LHCN-M2 (cell line): Measurements from ENCODE around the gene APOC1. TPM values are rescaled to one million over a fixed set of nuclear protein-coding genes. Genes with fewer than 3 reads are reported as not detected.
"Not testable (repeated sequence)": the region's sequence is repeated elsewhere in the genome, so short reads cannot be mapped to it uniquely, and the experiment has no call there.

Experiments
- DNase-seq: peaks from one replicate; pipeline ENCODE4 v3.0.0-alpha.2; 2012; ENCODE audit warnings: low read depth
- polyA plus RNA-seq: library from polyadenylated mRNA; unstranded; fragments of >200 nt; gene quantifications from one replicate; pipeline ENCODE4 v1.2.1, GENCODE V29; 2012; ENCODE audit warnings: missing spikeins
- total RNA-seq: library from RNA; depleted of rRNA; stranded (reverse); fragments of >200 nt; gene quantifications from 2 replicates; pipeline ENCODE4 v1.2.3, GENCODE V29; 2014; rRNA removed

The APOC1 gene
- total RNA-seq = 2.5 and 5.1 TPM in 2 replicates
- 2.1 TPM for polyA plus RNA-seq

DNA sequence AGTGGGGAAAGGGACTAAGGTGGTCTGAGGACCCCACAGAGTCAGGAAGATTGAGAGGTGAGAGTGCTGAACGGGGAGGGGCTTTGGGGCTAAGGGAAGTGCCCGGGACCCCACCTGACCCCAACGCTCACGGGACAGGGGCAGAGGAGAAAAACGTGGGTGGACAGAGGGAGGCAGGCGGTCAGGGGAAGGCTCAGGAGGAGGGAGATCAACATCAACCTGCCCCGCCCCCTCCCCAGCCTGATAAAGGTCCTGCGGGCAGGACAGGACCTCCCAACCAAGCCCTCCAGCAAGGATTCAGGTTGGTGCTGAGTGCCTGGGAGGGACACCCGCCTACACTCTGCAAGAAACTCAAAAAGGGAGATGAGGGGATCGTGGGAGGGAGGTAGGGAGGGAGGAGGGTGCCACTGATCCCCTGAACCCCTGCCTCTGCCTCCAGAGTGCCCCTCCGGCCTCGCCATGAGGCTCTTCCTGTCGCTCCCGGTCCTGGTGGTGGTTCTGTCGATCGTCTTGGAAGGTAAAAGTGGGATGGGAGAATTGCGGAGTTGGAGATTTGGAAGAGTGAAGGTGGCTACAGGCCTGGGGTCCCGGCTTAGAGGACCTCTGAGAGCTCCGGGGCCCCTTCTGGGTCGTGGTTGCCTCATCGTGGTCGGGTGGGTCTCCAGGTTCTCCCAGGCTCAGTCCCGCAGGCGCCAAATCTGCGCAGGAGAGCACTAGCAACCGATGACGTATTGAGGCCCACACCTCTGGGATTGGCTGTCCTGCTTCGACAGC lies at the start of gene APOC1:
TSS of gene APOC1 (plus strand) at position 176 of the 774 bp plus-strand sequence. CDS start at position 460, 284 bp downstream.
- DNase-seq = peak; percentile 71

DNA sequence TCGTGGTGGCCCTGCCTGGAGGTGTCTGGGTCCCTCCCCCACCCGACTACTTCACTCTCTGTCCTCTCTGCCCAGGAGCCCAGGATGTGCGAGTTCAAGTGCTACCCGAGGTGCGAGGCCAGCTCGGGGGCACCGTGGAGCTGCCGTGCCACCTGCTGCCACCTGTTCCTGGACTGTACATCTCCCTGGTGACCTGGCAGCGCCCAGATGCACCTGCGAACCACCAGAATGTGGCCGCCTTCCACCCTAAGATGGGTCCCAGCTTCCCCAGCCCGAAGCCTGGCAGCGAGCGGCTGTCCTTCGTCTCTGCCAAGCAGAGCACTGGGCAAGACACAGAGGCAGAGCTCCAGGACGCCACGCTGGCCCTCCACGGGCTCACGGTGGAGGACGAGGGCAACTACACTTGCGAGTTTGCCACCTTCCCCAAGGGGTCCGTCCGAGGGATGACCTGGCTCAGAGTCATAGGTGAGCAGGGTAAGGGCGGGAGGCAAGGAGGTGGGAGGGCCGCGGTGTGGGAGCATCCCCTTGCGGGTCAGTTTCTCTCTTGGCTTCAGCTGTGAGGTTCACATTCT lies 49.1 kb upstream of the APOC1 start:
- no peak for DNase-seq

DNA sequence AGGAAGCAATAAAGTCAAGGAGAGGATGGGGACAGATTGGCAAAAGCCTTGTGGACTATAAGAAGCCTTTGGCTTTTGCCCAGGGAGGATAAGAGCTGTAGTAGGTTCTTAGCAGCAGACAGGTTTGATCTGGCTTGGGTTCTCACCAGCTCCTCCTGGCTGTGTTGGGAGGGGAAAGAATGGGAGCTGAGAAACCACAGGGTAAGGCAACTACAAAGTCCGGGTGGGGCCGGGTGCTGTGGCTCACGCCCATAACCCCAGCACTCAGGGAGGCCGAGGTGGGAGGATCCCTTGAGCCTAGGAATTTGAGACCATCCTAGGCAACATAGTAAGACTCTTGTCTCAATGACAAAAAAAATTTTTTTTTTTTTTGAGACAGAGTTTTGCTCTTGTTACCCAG lies 47.7 kb upstream of the APOC1 start:
- no peak for DNase-seq

DNA sequence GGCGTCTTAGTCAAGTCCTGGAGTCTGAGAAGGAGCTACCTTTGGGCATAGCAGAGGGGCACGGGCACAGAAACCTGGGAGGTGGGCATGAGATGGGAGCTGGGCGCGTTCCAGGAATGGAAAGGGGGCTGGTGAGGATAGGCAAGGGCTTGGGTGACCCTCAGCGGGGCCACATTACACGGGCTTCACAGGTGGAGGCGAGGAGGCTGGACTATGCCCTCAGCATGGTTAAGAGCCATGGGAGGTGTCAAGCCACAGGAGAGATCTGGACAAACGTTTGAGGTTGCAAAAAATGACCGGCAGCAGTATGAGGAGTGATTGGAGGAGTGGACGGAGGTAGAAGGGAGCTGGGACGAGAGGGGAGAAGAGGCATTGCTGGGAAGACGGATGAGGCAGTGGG lies 46.8 kb upstream of the APOC1 start:
- DNase-seq = no peak

DNA sequence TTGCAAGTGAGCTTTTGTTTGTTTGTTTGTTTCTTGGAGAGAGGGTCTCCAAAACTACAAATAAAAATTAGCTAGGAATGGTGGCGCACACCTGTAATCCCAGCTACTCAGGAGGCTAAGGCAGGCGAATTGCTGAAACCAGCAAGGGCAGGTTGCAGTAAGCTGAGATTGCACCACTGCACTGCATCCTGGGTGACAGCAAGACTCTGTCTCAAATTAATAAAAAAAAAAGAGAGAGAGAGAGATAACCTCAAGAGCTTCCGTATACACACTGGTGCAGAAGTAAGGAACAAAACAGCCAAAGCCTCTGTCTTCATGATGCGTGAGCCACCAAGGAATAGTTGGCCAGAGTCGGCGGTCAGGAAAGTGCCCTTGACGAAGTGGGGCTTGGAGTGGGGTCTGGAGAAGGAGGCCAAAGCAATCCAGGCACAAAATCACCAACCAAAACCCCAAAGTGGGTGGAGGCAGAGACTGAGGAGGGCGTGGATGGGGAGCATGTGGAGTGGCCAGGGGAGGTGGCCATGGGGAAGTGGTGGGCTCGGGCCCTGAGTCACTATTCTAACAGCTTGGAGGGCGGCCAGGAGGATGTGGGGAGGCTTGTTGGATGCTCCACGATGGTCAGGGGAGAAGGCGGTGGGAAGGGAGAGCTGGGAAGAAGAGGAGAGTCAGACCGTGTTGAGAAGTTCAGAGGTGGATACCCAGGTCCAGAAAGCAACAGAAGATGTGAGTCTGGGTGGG lies 44.5 kb upstream of the APOC1 start:
- DNase-seq = peak; percentile 81

DNA sequence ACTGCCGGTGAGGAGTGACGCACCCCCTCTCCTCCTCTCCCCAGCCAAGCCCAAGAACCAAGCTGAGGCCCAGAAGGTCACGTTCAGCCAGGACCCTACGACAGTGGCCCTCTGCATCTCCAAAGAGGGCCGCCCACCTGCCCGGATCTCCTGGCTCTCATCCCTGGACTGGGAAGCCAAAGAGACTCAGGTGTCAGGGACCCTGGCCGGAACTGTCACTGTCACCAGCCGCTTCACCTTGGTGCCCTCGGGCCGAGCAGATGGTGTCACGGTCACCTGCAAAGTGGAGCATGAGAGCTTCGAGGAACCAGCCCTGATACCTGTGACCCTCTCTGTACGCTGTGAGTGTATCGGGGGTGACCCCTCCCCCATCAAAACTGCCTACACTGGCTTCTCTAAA lies 42.6 kb upstream of the APOC1 start:
- no peak for DNase-seq

DNA sequence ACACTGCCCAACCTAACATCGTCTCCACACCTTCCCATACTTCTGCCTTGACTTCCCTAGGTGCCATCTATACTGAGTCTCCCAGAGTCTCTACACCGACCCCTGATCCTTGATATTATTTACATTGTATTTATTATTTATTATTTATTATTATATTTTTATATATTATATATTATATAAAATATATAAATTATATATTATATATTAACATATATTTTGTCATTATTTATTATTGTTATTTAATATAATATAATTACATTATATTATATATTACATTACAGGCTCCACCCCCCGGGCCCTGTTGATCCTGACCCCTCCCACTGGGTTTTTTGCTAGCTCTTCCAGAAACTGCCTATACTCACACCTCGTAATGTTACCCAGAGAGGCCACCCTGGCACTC lies 41.7 kb upstream of the APOC1 start:
- no peak for DNase-seq

DNA sequence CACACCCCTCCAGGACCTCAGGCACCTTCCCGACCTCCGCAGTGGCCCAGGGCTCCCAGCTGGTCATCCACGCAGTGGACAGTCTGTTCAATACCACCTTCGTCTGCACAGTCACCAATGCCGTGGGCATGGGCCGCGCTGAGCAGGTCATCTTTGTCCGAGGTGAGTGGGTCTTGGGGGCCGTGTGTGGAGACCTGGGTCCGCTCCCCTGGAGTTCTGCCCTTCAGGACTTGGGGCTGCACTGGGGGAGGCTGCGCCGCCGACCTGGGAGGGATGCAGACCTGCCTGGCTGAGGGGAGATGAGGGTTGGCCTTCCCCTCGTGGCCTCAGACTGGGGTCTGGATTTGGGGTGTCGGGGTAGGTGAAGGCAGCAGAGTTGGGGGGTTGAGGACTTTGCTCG lies 40.1 kb upstream of the APOC1 start:
- DNase-seq = no peak

DNA sequence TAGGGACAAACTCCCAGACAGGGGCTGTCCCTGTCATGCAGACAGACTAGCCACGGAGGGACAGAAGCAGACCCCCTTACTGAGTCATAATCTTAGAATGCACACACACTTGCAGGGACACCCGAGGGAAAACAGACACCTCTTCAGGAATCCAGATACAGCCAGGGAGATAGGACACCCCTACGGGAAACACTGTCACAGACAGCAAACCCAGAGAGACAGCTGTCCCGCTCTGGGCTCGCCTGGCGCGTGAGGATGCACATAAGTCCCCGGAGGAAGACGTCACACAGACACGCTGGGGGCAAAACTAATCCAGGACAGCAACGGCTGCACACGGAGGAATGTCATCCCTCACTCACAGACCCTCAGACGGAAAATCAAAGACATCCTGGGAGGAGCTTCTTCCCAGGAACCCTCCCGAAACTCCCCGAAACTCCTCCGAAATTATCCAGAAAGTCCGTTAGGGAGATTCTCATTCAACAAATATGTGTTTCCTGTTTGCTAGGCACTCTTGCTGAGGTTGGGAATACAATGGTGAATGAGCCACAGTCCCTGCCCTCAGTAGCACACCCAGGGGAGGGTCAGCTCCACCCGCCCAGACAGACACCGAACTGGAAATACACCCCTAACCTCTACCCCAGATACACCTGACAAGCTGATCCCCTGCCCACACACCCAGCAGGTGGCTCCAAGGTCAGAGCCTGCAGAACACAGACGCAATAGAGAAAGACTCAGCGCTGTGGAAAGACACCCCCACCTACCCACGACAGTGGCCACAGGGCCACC lies 38.5 kb upstream of the APOC1 start:
- peak; percentile 59 for DNase-seq

DNA sequence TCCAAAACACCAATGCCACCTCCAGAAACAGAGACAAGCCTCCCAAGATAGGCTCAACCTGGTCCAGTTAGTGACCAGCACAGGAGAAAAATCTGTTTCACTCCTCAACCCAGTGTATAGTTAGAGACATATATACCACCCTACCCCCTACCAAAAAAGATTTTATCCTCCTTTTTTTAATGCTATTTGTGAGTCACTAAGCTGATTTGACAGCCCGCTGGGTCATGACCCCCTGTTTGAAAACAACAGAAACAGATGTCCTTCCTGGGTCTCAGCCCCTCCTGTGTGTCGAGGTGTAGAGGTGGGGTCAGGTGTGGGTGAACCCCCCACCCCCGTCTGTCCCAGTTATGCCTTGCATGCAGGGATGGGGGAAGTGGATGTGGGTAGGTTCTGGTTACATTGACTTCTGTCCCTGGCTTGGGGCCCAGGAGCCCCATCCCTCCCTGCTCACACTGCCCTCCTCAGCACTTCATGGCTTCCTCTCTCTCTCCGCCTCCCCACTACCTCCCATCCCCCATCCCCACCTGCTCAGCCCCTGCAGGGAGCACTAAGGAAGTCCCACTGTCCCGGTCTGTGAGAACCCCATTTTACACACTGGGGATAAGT lies 37.4 kb upstream of the APOC1 start:
- no peak for DNase-seq

DNA sequence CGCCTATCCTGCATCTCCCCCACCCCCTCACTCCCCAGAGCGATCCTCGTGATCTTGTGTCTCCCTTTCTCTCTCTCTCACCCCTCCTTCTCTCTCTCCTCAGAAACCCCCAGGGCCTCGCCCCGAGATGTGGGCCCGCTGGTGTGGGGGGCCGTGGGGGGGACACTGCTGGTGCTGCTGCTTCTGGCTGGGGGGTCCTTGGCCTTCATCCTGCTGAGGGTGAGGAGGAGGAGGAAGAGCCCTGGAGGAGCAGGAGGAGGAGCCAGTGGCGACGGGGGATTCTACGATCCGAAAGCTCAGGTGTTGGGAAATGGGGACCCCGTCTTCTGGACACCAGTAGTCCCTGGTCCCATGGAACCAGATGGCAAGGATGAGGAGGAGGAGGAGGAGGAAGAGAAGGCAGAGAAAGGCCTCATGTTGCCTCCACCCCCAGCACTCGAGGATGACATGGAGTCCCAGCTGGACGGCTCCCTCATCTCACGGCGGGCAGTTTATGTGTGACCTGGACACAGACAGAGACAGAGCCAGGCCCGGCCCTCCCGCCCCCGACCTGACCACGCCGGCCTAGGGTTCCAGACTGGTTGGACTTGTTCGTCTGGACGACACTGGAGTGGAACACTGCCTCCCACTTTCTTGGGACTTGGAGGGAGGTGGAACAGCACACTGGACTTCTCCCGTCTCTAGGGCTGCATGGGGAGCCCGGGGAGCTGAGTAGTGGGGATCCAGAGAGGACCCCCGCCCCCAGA lies 36.1 kb upstream of the APOC1 start:
- no peak for DNase-seq

DNA sequence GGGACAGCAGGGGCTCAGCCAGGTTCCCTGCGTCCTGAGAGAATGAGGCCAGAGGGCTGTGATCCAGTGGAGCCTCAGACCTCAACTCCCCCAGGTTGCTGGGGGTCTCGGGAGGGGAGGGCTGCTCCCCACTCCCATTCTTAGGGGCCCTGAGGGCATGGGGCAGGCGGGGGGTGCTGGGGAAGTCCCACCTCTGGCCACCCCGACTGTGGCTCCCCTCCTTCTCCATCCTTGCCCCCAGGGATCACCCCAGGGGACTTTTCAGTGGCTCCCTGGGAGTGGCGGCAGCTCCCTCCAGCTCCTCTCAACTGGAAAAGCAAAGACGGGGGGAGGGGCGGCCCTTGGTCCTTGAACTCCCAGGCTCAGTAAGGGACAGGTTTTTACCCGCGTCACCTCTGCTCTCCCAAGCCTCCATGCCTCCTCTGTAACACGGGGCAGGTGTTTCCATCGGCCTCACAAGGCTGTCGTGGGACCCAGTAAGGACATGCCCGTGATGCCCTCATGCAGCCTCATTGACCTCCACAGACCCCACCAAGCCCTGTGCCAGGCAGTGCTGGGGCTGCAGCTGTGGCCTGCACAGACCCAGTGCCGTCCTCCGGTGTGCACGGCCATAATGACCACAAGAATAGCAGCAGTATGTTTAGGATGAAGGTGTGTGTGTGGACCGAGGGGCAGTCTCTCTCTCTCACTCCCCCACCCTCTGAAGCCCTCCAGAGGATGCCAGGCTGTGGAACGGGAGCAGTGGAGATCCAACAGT lies 34.9 kb upstream of the APOC1 start:
- no peak for DNase-seq

DNA sequence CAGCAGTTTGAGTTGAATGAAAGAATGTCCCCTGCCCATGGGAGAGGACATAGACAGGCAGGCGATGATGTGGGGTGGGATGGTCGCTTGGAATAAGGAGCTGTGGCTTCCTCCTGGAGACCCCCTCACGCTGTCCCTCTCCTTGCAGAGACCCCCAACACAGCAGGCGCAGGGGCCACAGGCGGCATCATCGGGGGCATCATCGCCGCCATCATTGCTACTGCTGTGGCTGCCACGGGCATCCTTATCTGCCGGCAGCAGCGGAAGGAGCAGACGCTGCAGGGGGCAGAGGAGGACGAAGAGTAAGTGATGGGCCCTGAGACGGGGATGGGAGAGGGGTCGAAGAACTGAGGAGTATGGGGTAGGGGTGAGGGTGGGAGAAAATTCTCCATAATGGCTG lies 32.3 kb upstream of the APOC1 start:
- DNase-seq = no peak

DNA sequence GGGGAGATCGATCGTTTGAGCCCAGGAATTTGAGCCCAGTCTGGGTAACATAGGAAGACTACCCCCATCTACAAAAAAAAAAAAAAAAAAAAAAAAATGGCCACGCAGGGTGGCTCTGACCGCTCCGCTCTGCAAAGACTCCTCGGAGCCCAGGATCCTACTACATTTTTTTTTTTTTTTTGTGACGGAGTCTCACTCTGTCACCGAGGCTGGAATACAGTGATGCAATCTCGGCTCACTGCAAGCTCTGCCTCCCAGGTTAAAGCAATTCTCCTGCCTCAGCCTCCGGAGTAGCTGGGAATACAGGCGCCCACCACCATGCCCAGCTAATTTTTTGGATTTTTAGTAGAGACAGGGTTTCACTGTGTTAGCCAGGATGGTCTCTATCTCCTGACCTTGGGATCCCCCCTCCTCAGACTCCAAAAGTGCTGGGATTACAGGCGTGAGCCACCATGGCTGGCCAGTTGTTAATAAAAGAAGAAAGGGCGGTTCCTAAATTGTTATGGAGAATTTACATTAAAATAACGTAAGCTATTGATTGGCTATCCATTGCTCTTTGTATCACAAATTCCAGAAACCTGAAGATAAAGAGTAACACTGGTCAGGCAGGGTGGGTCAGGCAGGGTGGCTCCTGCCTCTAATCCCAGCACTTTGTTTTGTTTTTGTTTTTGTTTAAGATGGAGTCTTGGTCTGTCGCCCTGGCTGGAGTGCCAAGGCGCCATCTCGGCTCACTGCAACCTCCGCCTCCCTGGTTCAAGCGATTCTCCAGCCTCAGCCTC lies 31.6 kb upstream of the APOC1 start:
- DNase-seq = not testable (repeated sequence)

DNA sequence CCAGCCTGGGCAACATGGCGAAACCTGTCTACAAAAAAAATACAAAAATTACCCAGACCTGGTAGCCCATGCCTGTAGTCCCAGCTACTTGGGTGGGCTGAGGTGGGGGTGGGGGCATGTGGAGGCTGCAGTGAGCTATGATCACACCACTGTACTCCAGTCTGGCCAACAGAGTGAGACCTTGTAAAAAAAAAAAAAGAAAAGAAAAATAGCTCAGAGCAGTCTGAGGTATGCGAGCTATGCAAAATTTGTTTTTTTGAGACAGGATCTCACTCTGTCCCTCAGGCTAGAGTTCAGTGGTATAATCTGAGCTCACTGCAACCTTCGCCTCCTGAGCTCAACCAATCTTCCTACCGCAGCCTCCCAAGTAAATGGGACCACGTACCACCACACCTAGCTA lies 30.5 kb upstream of the APOC1 start:
- DNase-seq = no peak

DNA sequence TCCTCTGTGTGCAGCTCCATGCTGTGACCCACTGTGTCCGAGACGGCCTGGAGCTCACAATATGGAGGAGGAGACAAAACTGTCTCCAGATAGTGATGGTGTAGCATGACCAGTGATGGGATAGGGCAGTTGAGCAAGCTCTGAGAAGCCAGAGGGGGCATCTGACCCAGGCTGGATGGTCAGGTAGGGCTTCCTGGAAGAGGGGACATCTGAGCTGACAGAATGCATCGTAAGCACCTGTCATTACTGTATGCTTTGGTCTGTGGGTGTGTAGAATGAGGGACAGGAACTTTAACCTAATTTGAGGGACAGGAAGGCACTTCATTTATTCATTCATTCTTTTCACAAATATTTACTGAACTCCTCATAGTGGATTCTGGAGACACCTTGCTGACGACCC lies 29.8 kb upstream of the APOC1 start:
- DNase-seq = no peak

DNA sequence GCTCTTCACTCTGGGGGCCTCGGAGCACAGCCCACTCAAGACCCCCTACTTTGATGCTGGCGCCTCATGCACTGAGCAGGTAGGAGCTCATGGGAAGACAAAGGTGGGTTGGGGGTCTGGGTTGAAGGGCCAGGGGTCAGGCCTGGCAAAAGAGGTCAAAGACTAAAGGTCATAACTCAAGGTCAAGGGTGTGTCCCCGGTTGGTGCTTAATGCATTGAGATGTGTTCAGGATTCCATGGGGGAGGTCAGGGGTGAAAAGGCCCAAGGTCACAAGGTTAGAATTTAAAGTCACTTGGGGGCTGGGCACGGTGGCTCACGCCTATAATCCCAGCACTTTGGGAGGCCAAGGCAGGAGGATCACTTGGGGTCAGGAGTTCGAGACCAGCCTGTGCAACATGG lies 28.3 kb upstream of the APOC1 start:
- DNase-seq = no peak

DNA sequence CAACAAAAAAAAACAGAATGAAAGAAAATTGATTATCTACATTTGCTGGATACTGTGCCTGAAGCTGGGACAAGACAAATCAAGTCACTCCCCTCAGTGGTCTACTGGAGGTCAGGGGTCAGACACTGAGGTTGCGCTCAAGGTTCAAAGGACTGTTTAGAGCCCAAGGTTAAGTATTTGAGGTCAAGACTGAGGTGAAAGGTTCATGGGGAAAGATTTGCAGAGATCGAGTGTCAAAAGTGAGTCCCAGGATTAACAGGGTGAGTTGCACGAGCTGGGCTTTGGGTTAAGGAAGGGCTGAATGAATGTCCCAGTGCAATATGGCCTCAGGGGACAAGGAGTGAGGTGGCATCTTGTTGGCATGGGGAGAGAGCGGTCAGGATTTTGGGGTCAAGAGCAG lies 26.8 kb upstream of the APOC1 start:
- no peak for DNase-seq

DNA sequence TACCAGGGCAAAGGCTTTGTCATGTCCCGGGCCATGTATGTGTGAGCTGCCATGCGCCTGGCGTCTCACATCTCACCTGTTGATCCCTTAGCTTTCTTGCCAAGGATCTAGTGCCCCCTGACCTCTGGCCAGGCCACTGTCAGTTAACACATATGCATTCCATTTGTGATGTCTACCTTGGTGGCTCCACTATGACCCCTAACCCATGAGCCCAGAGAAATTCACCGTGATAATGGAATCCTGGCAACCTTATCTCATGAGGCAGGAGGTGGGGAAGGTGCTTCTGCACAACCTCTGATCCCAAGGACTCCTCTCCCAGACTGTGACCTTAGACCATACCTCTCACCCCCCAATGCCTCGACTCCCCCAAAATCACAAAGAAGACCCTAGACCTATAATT lies 26.1 kb upstream of the APOC1 start:
- not testable (repeated sequence) for DNase-seq
